Breast epithelium (tissue), 3 donors: ENCODE measurements around the gene PSMG3.

ENCODE experiments used
- POLR2A ChIP-seq: fragments of 450-650 bp; IDR thresholded peaks from one replicate; pipeline ENCODE4 v1.6.1; 2016; ENCODE audit warnings: antibody characterized with exemption, mild to moderate bottlenecking, moderate library complexity
- POLR2AphosphoS5 ChIP-seq, 3 donors: sonication (generic); formaldehyde crosslinking; IDR thresholded peaks; one replicate each; pipeline ENCODE4 v1.6.1; 2017; ENCODE audit warnings: antibody characterized with exemption in 3 of 3
- TF ChIP-seq, protein P1 (sequence below), 3 donors: fragments of 450-650 bp; IDR thresholded peaks; one replicate each; pipeline ENCODE4 v1.5.1; 2016 to 2017; ENCODE audit warnings: antibody characterized with exemption in 3 of 3, mild to moderate bottlenecking in 3 of 3, moderate library complexity in 3 of 3

DNA sequence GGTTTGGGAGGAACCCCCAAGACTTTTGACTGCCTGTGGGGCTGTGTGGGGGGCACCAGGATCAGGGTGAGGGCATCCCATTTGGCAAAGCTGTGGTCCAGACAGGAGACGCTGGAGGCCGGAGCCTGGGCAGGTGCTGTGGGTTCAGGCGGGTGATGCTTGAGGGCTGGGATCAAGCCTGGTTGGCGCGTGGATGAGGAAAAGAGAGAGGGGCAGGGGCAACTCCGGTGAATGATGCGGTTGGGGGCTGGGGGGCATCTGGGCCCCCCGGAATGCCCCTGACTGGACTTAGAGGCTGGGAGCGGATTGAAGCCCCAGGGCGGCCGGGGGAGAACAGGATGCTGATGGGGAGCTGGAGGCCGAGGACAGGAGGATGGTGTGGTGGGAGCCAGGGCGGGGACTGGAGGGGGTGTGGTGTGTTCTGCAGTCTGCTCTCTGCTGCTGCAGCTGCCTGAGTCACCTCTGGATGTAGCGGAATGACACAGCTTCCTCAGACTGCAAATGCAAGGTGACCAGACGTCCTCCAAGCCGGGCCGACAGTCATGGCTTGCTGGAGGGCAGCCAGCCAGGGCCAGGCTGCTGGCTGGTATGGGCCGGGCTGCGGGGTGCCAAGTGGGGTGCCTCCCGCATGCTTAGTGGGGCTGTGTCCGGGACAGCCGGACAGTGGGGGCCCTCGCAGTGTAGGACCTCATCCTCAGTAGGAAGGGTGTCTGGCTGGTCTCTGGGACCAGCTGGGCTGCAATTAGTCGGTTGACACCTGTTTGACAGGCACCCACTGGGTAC lies 36.1 kb downstream of the PSMG3 start:
- no peak for TF ChIP-seq POLR2A
- no peak for TF ChIP-seq POLR2AphosphoS5 (IDR thresholded peaks at IDR 0.05)
- TF ChIP-seq, protein P1, sequence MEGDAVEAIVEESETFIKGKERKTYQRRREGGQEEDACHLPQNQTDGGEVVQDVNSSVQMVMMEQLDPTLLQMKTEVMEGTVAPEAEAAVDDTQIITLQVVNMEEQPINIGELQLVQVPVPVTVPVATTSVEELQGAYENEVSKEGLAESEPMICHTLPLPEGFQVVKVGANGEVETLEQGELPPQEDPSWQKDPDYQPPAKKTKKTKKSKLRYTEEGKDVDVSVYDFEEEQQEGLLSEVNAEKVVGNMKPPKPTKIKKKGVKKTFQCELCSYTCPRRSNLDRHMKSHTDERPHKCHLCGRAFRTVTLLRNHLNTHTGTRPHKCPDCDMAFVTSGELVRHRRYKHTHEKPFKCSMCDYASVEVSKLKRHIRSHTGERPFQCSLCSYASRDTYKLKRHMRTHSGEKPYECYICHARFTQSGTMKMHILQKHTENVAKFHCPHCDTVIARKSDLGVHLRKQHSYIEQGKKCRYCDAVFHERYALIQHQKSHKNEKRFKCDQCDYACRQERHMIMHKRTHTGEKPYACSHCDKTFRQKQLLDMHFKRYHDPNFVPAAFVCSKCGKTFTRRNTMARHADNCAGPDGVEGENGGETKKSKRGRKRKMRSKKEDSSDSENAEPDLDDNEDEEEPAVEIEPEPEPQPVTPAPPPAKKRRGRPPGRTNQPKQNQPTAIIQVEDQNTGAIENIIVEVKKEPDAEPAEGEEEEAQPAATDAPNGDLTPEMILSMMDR (IDR thresholded peaks at IDR 0.05), result no peak
